NCI-H2196 (cell line): Measurements from ENCODE around the gene CDH5.
"Not testable (repeated sequence)": the region's sequence is repeated elsewhere in the genome, so short reads cannot be mapped to it uniquely, and the experiment has no call there.

Experiments
- DNase-seq: peaks from one replicate; lab custom pipeline; 2025; ENCODE audit not compliant: unreplicated experiment; lab: John Stamatoyannopoulos, UW

CDH5 gene

GRCh38 chr16:66434619-66435430 is 68.3 kb downstream of the CDH5 start:
- DNase-seq = no peak

GRCh38 chr16:66435896-66436295 is 69.4 kb downstream of the CDH5 start:
- DNase-seq = no peak

GRCh38 chr16:66437391-66437945 is 71.0 kb downstream of the CDH5 start:
- DNase-seq = no peak

GRCh38 chr16:66438536-66438935 is 72.0 kb downstream of the CDH5 start:
- DNase-seq = no peak

GRCh38 chr16:66439051-66439730 is 72.7 kb downstream of the CDH5 start:
- DNase-seq = no peak

GRCh38 chr16:66440271-66440802 is 73.8 kb downstream of the CDH5 start:
- no peak for DNase-seq

GRCh38 chr16:66440970-66441369 is 74.5 kb downstream of the CDH5 start:
- no peak for DNase-seq

- DNase-seq = no peak
Observed at GRCh38 chr16:66441586-66442375, 75.3 kb downstream of the CDH5 start.

GRCh38 chr16:66442502-66443268 is 76.2 kb downstream of the CDH5 start:
- DNase-seq = no peak

GRCh38 chr16:66443269-66443652 is 76.8 kb downstream of the CDH5 start:
- no peak for DNase-seq

GRCh38 chr16:66444049-66444481 is 77.6 kb downstream of the CDH5 start:
- DNase-seq = no peak

GRCh38 chr16:66446737-66447136 is 80.2 kb downstream of the CDH5 start:
- peak; percentile 2 for DNase-seq

GRCh38 chr16:66447491-66447890 is 81.0 kb downstream of the CDH5 start:
- DNase-seq = no peak

- DNase-seq = no peak
Observed at GRCh38 chr16:66451548-66451947, 85.1 kb downstream of the CDH5 start.

- DNase-seq = not testable (repeated sequence)
Observed at GRCh38 chr16:66453230-66453629, 86.7 kb downstream of the CDH5 start.
